Stimulated activated CD4-positive, alpha-beta T cell treated with anti-CD3 and anti-CD28 coated beads, Interleukin-4, amount 100 ng/mL, for 48 hours (primary cell): Measurements from ENCODE around the gene BFSP2.

Experiments used
- DNase-seq, 2 donors: peaks; one replicate each; pipeline ENCODE4 v3.0.0-alpha.2; 2020; ENCODE audit warnings: low read depth in 2 of 2

BFSP2 gene, protein sequence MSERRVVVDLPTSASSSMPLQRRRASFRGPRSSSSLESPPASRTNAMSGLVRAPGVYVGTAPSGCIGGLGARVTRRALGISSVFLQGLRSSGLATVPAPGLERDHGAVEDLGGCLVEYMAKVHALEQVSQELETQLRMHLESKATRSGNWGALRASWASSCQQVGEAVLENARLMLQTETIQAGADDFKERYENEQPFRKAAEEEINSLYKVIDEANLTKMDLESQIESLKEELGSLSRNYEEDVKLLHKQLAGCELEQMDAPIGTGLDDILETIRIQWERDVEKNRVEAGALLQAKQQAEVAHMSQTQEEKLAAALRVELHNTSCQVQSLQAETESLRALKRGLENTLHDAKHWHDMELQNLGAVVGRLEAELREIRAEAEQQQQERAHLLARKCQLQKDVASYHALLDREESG

DNA sequence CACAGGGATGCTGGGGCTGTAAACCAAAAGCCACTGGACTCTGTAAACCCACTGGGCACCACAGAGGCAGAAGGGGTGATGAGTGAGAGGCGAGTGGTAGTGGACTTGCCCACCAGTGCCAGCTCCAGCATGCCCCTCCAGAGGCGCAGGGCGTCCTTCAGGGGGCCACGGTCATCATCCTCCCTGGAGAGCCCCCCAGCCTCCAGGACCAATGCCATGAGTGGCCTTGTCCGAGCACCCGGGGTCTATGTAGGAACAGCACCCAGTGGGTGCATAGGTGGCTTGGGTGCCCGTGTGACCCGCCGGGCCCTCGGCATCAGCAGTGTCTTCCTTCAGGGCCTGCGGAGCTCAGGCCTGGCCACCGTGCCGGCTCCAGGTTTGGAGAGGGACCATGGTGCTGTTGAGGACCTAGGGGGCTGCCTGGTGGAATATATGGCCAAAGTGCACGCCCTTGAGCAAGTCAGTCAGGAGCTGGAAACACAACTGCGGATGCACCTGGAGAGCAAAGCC is at the start of gene BFSP2:
BFSP2 (plus strand) TSS at position 51 of the 510 bp plus-strand sequence; CDS start at position 79, 28 bp downstream.
- no peak for DNase-seq

DNA sequence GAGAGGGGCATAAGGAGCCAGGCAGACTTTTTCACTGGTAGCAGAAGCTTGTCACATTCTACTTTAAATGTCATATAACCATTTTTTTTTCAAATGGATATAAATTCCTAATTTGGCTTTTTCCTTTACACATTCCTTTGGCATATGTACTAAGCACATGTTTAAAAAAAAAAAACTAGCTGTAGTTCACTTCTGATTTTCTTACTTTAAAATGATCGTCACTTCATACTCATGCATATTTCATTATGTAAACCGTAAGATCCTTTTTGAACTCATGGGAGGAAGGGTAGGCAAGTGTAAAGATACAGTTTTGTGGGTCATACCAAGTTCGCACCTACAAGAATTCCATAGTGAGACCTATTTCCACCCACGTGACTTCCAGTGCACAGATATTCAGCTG is 45.1 kb upstream of the BFSP2 start:
- DNase-seq: no peak

DNA sequence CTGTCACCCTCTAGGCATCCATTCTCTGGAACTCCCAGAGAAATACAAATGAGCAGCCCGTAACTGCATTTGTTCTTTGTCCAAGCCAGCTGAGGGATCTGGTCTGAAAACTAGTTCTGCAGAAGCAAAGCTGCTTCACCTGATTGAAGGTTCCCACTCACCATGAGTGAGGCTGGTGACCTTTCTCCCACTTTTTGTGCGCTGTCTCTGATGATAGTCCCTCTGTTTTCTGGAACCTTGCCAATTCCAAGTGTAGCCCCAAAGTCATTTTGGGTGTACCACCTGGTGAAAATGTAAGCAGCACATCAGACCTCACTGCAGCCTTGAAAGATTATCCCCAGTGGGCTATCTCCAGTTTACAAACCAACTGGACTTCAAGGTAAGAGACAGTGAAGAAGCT is 39.4 kb upstream of the BFSP2 start:
- no peak for DNase-seq

DNA sequence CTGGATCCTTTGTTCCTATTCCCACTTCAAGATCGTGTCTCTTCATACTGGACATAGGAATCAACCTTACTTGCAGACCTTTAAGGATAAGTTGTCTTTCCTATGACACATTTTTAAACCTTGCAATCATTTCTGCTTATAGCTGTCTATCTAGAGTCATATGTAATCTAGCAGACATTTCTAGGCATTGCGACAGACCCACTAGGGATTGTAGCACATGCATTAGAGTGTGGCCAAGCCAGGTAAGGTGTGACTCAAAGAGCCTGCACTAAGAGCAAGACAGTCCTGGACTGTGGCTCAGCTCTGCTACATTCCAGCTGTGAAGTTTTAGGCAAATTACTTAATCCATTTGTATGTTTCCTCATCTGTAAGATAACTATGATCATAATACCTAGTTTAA is 38.8 kb upstream of the BFSP2 start:
- DNase-seq: no peak

DNA sequence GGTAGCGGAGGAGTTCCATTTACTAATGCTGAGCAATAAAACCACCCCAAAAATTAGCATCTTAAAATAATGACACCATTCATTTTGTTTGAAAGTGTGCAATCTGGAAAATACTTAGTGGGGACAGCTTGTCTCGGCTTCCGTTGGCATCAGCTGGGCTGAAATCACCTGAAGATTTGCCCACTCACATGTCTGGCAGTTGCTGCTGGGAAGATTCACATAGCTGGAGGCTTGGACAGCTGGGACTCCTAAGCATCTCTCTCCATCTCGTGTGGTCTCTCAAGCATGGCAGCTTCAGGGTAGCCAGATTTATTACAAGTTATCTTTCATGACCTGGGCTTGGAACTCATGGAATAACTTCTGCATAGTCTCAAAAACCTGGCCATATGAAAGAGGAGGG is 38.4 kb upstream of the BFSP2 start:
- no peak for DNase-seq

DNA sequence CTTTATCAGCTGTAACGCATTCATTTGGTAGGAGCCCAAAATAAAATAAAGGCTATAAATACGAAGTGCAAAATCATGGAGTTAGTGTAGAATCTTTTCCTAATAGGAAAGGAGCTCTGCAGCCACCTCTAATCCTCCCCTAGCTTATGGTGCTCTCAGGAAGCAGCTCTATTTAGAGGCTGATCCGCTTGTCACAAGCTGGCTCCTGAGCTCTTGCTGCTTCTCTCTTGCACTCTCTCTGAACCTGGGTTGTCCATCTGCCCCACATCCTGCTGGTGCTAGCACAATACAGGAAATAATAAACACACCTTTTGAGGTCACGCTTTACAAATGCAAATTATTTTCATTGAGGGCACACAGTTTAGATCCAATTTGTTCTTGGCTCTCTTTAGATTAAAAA is 37.3 kb upstream of the BFSP2 start:
- no peak for DNase-seq

DNA sequence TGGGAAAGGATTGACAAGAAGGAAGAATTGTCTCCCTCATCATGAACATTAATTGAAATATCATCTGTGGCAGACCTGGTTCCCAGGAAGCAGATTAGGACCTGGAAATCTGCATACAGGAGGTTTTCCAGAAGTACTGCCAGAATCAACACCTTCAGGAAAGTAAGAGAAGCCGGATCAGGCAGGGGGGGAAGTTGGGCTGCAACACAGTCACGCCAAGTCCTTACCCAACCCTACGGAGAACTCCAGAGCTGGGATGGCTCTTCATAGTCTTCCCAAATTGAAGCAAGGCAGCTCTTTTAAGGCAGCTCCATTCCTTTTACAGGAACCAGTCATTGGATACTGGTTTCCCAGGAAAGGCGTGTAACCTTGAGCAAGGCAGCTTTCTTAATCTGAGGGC is 35.2 kb upstream of the BFSP2 start:
- no peak for DNase-seq

DNA sequence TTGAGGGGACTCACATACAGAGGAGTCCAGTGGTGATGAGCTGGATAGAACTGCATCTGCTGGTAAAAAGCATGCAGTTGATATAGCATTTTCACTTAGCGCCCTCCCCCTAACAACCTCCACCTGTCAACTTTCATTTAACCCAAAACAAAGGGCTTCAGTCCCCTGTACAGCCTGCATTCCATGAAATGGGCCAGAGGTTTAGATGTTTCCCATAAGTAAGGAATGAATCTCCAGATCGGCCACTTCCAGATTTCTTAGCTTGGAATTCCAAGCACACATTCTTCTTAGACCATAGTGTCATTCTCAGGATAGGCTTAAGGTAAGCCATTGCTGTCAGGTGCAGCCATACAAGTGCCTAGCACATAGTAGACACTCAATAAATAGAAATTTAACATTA is 32.9 kb upstream of the BFSP2 start:
- no peak for DNase-seq

DNA sequence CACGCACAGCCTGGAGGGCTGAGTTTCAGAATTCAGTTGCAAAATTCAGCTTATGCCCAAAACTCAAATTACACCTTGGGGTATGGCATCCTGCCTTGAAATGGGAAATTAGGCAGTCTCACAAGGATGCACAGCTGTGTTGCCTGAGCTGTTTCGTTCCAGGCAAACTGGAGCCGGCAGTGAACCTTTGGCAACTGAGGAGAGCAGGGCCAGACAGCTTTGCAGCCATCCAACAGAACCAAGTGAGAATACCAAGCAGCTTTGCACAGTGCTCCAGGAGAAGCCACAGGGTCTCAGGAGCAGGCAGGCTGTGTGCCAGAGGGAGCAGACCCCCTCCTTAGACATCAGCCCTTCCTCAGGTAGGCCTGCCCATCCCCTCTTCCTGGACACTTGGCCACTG is 32.5 kb upstream of the BFSP2 start:
- no peak for DNase-seq

DNA sequence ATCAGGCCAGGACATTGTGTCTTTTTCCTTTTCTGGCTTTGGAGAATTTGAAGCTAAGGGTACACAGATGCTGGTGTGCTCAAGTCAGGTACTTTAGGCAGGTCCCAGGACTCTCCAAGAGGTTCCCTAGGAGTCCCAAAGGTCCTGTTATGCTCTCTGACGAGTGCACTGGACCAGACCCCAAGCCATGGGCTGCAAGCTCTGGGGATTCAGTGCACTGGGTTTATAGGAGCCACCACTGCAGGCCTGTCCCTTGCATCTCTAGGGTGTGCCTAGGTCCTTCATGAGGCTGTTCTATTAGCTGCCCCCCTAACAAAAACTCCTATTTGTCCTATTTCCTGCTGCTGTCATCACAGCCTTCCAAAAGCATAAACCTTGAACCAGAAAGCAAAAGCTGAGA is 31.9 kb upstream of the BFSP2 start:
- DNase-seq: no peak

DNA sequence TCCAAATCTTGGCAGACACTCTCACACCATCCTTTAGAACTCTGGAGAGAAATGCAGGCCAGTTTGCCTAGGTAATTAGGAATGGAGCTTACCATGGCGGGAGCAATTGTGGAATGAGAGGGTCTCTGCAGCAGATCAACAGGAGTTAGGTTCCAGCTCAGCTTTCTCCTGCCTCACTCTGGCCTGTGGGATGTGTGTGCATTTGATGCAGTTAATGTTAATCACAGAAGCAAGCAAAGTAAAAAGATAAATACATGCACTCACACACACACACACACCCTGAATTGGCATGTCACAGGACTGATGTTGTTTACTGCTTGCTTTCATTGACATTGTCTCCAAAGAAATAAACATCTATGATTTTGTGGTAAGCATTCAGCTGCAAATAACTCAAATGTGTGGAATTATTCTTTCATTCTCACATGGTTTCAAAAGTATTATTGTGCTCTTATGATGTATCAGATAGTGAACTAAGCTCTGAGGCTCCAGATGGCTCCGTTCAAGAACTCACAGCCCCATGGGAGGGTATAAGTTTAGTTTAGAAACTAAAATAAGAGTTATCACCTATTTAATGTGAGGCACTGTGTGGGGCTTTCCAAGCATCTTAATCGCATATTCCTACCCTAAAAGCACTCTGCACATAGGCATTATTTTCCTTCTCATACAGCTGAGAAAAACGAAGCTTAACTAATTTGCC is 31.3 kb upstream of the BFSP2 start:
- no peak for DNase-seq

DNA sequence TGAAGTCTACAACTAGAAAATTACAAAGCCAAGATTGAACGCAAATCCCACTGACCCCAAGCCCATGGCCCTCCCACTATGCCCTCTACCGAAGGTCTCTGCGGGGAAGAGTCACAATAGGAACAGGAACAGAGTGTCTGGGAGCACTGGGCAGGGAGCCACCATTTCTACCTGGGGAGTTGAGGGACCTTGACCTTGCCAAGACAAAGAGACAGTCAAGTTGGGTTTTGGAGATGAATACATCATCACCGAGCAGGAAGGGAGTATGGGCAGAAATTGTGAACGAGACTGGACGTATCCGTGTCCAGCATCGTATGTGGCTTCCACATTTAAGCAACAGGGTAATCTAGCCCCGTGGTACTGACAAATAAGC is 30.8 kb upstream of the BFSP2 start:
- no peak for DNase-seq

DNA sequence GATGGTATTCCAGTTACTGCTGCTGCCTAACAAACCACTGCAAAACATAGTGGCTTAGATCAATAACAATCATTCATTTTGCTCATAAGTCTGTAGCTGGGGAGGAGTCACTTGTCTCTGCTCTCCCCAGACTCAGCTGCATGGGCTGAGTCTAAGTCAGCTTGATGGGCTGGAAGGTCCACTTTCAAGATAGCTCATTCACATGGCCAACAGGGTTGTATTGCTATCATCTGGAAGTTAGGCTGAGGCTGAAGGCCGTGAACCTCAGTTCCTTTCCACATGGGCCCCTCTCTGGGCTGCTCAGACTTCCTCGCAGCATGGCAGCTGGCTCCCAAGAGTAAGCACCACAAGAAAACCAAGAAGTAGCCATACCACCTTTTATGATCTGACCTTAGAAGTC is 28.7 kb upstream of the BFSP2 start:
- no peak for DNase-seq

DNA sequence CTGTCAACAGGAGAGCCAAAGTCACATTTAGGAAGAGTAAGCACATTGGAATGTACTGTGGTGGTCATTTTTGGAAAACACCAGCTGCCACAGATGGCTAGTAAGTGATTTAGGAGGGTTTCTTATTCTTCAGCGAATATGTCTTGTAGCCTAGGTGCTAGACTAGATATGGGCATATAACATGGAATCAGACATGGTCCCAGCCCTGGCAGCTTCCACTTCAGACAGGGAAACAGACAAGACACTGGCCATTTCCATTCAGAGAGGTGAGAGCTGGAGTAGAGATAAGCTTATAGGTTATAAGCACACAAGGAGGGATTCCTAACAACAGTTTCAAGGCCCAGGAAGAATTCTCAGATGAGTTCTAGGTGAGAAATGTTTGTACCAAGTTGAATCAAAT is 28.2 kb upstream of the BFSP2 start:
- DNase-seq: no peak

DNA sequence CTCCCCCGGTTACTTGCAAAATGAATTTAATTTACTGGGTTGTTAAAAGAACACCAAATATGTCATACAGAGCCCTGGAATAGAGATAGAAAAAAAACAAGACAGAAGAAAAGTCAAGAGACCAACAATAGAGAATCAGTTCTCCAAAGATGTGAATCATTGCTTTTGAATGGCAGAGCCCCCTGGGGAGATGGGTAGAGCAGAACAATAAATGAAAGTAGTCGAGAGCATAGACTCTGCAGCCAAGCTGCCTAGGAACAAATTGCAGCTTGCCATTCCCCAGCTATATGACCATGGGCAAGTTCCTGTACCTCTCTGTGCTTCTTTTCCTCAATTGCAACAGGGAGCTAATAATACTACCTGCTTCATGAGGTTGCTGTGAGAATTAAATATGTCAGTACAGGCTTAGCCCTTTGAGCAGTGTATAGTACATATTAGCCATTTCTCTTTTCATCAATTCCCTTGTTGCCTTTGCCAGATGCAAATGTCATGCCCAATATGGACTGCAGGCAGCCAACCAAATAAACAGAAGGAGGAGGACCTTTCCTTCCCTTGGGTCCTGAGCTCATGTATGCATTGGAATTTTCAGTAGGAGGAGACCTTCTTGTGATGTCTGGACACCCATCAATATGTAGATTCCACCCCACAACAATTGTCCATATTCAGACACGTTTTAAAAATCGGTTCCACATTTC is 25.0 kb upstream of the BFSP2 start:
- DNase-seq: no peak

DNA sequence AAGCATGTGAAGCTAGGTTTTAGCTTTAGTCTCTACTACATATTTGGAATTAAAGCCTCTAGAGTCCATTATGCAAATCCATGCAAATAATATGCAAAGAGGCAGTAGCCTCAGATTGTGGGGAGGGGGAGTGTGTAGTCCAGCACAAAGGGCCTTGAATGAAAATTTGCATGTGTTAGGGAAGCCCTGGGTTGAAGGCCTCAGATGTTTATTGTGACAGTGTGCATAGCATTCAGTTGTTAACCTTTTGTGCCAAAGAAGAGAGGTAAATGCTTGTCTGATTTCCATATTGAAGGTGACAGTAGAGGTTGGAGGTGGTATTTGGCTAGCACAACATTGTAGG is 24.5 kb upstream of the BFSP2 start:
- no peak for DNase-seq

DNA sequence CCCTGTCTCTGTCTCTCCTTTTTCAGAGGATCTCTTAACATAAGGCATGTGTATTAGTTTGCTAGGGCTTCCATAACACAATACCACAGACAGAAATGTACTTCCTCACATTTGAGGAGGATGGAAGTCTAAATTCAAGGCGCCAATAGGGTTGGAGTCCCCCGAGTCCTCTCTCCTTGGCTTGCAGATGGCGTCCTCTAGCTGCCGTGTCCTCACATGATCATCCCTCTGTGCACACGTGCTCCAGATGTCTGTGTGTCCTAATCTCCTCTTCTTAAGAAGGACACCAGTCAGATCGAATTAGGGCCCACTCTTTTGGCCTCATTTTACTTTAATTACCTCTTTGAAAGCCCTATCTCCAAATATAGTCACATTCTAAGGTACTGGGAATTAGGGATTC is 23.0 kb upstream of the BFSP2 start:
- no peak for DNase-seq

DNA sequence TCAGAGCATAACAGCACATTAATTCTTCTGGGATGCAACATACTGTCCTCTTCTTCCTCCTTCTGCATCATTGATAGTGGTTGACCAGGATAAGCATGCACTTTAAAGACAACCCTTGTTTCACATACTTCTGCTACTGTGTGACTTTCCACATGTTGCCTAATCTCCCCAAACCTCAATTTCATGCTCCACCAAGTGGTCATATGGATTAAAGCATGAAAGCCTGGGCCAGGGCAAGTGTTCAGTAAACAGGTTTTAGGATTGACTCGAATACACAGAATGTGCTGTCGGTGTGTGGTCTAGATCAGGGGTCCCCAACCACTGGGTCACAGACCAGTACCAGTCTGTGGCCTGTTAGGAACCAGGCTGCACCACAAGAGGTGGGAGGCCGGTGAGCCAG is 22.5 kb upstream of the BFSP2 start:
- no peak for DNase-seq

DNA sequence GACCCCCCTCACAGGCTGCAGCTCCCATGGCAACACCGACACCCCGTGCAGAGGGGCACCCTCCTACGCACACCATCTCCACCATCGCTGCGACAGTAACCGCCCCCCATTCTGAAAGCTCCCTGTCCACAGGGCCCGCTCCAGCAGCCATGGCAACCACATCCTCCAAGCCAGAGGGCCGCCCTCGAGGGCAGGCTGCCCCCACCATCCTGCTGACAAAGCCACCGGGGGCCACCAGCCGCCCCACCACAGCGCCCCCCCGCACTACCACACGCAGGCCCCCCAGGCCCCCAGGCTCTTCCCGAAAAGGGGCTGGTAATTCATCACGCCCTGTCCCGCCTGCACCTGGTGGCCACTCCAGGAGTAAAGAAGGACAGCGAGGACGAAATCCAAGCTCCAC is 19.9 kb upstream of the BFSP2 start:
- no peak for DNase-seq

DNA sequence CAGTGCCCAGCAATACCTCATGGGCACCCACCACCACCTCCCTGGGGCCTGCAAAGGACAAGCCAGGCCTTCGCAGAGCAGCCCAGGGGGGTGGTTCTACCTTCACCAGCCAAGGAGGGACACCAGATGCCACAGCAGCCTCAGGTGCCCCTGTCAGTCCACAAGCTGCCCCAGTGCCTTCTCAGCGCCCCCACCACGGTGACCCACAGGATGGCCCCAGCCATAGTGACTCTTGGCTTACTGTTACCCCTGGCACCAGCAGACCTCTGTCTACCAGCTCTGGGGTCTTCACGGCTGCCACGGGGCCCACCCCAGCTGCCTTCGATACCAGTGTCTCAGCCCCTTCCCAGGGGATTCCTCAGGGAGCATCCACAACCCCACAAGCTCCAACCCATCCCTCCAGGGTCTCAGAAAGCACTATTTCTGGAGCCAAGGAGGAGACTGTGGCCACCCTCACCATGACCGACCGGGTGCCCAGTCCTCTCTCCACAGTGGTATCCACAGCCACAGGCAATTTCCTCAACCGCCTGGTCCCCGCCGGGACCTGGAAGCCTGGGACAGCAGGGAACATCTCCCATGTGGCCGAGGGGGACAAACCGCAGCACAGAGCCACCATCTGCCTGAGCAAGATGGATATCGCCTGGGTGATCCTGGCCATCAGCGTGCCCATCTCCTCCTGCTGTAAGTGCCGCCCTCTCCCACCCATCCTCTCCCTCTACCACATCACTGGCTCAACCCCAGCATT is 19.2 kb upstream of the BFSP2 start:
- DNase-seq: no peak

DNA sequence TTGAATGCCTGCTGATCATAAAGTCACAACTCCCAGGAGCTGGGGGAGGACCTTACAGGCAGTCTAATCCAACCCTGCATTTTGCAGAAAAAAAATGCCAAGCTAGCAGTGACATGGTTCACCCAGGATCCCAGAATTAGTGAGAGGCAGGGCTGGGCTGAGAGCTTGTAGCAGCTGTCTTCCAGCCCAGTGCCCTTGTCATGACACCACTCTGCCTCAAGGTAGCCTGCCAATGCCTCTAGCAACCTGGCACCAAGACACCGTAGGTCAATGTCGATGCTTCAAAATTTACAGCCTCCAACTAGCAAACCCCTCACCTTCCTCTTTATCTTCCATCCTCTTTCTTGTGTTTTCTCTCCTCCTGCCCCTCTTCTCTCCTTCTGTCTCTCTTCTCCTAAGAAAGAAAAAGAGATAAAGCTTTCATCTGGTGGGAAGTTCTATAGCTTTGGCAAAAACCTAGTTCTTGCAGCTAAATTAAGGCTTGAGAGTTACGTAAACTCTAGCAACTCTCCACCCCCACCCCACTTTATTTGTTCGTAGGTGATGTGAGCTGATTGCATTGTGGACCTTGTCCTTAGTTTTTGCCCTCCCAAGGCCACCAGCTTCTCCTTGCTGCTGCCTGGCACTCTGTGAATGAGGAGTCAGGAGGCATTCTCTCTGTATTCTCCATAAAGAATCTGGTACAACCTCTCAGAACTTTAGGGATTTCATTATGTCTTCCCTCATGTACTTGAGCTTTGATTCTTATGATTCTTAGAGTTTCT is 18.3 kb upstream of the BFSP2 start:
- no peak for DNase-seq
